ENCODE data around the gene LIX1. TPM values are rescaled to one million over a fixed set of nuclear protein-coding genes. Genes with fewer than 3 reads are reported as not detected.
"Not testable (repeated sequence)": the region's sequence is repeated elsewhere in the genome, so short reads cannot be mapped to it uniquely, and the experiment has no call there.

The LIX1 gene
- total RNA-seq, 1 donor from 2014 or later: 0.52 TPM

DNA sequence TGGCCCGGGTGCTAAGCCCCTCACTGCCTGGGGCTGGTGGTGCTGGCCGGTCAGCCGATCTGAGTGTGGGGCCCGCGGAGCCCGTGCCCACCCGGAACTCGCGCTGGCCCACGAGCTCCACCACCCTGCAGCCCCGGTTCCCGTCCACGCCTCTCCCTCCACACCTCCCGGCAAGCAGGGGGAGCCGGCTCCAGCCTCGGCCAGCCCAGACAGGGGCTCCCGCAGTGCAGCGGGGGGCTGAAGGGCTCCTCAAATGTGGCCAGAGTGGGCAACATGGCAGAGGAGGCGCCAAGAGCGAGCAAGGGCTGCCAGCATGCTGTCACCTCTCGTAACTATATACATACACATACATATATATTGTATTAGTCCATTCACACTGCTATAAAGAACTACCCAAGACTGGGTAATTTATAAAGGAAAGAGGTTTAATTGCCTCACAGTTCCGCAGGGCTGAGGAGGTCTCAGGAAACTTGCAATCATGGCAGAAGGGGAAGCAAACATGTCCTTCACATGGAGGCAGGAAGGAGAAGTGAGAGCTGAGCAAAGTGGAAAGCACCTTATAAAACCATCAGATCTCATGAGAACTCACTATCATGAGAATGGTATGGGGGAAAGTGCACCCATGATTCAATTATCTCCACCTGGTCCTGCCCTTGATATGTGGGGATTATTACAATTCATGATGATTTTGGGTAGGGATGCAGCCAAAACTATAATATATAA lies 56.8 kb downstream of the LIX1 start:
- Histone ChIP-seq H3K27me3 (ENCODE audit: control insufficient read depth in 3 of 3, insufficient read depth in 3 of 3, low read length in 3 of 3) (no peaks in the 10 kb centered on the region), H3K36me3 (ENCODE audit: control insufficient read depth in 3 of 3, insufficient read depth in 3 of 3, low read length in 3 of 3) (no peaks in the 10 kb centered on the region), H3K4me3 (ENCODE audit: low read length in 3 of 3) (no peak overlapping the region), H3K4me1 (ENCODE audit: control insufficient read depth in 3 of 3, insufficient read depth in 3 of 3, low read length in 3 of 3) (peaks cover 0 to 3% (median 0%) of the 10 kb centered on the region in 3 donors), H3K27ac (ENCODE audit: low read depth, low read length) (no peak overlapping the region), H3K9me3 (ENCODE audit: control insufficient read depth in 3 of 3, low read length in 3 of 3) (no peaks in the 10 kb centered on the region), H3K9ac (ENCODE audit: low read depth in 1 of 3, low read length in 3 of 3) (no peak overlapping the region)

DNA sequence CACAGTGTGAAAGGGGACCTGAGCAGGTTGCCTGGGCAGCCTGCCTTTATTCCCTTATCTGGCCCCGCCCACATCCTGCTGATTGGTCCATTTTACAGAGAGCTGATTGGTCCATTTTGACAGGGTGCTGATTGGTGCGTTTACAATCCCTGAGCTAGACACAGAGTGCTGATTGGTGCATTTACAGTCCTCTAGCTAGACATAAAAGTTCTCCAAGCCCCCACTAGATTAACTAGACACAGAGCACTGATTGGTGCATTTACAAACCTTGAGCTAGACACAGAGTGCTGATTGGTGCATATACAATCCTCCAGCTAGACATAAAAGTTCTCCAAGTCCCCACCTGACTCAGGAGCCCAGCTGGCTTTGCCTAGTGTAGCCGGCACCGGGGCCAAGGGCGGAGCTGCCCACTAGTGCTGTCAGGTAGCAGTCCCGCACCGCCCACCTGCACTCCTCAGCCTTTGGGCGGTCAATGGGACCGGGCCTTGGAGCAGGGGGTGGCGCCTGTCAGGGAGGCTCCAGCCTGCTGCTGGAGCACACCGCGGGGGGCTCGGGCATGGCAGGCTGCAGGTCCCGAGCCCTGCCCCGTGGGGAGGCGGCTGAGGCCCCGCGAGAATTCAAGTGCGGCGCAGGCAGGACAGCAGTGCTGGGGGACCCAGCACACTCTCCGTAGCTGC lies 57.5 kb downstream of the LIX1 start:
- not testable (repeated sequence) for H3K27ac ChIP-seq (ENCODE audit: low read depth, low read length); H3K27me3 ChIP-seq (ENCODE audit: control insufficient read depth in 3 of 3, insufficient read depth in 3 of 3, low read length in 3 of 3); H3K9ac ChIP-seq (ENCODE audit: low read depth in 1 of 3, low read length in 3 of 3); H3K9me3 ChIP-seq (ENCODE audit: control insufficient read depth in 3 of 3, low read length in 3 of 3); H3K36me3 ChIP-seq (ENCODE audit: control insufficient read depth in 3 of 3, insufficient read depth in 3 of 3, low read length in 3 of 3); H3K4me1 ChIP-seq (ENCODE audit: control insufficient read depth in 3 of 3, insufficient read depth in 3 of 3, low read length in 3 of 3); H3K4me3 ChIP-seq (ENCODE audit: low read length in 3 of 3)

DNA sequence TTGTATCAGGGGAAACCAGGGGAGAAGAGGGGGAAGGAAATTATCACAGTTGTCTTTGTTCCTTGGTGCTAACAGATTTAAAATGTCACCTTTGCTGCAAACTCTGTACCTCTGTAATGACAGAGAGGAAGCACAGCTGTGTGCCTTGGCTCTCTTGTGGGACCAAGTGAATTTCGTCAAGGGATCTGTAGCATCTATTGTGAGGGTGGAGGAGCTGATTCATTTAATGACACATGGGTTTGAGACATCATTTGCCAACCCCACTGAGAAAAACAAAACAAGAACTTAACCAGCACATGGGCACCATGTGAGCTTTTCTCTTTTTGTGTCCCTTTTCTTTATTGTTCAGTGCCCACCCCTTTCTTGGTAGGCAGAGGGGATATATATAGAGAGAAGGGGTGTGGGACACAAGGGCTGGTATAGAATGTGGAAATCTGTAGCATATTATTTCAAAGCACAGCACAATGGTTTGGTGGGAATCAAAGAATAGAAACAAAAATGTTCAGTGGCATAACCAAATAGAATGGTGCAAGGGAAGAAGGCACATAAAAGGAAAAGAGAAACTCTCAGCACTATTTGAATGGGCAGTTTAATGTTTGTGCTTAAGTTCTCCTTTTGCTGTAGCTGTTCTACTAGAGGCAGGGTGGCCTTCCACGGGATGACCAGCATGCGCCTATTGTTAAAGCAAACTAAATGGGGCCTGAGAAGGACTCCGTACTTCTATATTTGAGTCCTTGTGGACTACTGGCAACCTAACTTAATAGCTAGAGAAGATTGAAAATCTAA lies 63.3 kb downstream of the LIX1 start:
- Histone ChIP-seq H3K27ac (ENCODE audit: low read depth, low read length) (no peak overlapping the region), H3K4me1 (ENCODE audit: control insufficient read depth in 3 of 3, insufficient read depth in 3 of 3, low read length in 3 of 3) (no peaks in the 10 kb centered on the region), H3K9ac (ENCODE audit: low read depth in 1 of 3, low read length in 3 of 3) (no peak overlapping the region), H3K36me3 (ENCODE audit: control insufficient read depth in 3 of 3, insufficient read depth in 3 of 3, low read length in 3 of 3) (no peaks in the 10 kb centered on the region), H3K4me3 (ENCODE audit: low read length in 3 of 3) (no peak overlapping the region), H3K27me3 (ENCODE audit: control insufficient read depth in 3 of 3, insufficient read depth in 3 of 3, low read length in 3 of 3) (no peaks in the 10 kb centered on the region), H3K9me3 (ENCODE audit: control insufficient read depth in 3 of 3, low read length in 3 of 3) (no peaks in the 10 kb centered on the region)

DNA sequence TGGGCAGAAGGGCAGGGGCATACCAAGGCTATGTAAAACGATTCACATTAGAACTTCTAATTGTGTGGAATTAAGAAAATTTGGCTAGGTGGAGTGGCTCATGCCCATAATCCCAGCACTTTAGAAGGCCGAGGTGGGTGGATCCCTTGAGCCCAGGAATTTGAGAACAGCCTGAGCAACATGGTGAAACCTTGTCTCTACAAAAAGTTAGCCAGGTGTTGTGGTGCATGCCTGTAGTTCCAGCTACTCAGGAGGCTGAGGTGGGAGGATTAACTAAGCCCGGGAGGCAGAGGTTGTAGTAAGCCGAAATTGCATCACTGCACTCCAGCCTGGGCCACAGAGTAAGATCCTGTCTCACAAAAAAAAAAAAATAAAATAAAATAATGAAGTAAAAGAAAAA lies 65.2 kb downstream of the LIX1 start:
- no peak overlapping the region for H3K4me3 ChIP-seq (ENCODE audit: low read length in 3 of 3)
- H3K36me3 ChIP-seq (ENCODE audit: control insufficient read depth in 3 of 3, insufficient read depth in 3 of 3, low read length in 3 of 3): no peaks in the 10 kb centered on the region
- H3K9ac ChIP-seq (ENCODE audit: low read depth in 1 of 3, low read length in 3 of 3): no peak overlapping the region

DNA sequence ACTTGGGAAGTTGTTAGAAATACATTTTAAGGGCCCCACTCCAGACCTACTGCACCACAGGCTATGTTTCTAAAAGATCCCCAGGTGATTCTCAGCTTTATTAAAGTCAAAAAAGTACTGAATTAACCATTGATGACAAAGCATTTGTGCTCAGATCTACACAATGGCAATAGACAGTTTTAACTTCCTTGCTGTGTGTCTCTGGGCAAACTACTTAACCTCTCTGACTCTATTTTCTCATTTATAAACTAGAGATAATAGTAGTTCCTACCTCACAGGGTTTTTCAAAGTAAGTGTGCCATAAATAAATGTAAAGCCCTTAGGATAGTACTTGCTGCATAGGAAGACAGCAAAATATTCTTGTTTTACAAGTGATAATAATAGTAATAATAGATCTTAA lies 66.3 kb downstream of the LIX1 start:
- H3K4me1 ChIP-seq (ENCODE audit: control insufficient read depth in 3 of 3, insufficient read depth in 3 of 3, low read length in 3 of 3): peaks cover 0 to 8% (median 0%) of the 10 kb centered on the region in 3 donors
- no peaks in the 10 kb centered on the region for H3K9me3 ChIP-seq (ENCODE audit: control insufficient read depth in 3 of 3, low read length in 3 of 3)
- H3K27me3 ChIP-seq (ENCODE audit: control insufficient read depth in 3 of 3, insufficient read depth in 3 of 3, low read length in 3 of 3): no peaks in the 10 kb centered on the region
- no peak overlapping the region for H3K27ac ChIP-seq (ENCODE audit: low read depth, low read length)
- no peaks in the 10 kb centered on the region for H3K36me3 ChIP-seq (ENCODE audit: control insufficient read depth in 3 of 3, insufficient read depth in 3 of 3, low read length in 3 of 3)
- H3K9ac ChIP-seq (ENCODE audit: low read depth in 1 of 3, low read length in 3 of 3): no peak overlapping the region
- H3K4me3 ChIP-seq (ENCODE audit: low read length in 3 of 3): no peak overlapping the region

More for the DNA sequence above, 65.2 kb downstream of the LIX1 start:
- H3K9me3 ChIP-seq (ENCODE audit: control insufficient read depth in 3 of 3, low read length in 3 of 3): no peaks in the 10 kb centered on the region
- H3K27me3 ChIP-seq (ENCODE audit: control insufficient read depth in 3 of 3, insufficient read depth in 3 of 3, low read length in 3 of 3): no peaks in the 10 kb centered on the region
- H3K27ac ChIP-seq (ENCODE audit: low read depth, low read length): no peak overlapping the region
- H3K4me1 ChIP-seq (ENCODE audit: control insufficient read depth in 3 of 3, insufficient read depth in 3 of 3, low read length in 3 of 3): peaks cover 0 to 4% (median 0%) of the 10 kb centered on the region in 3 donors

DNA sequence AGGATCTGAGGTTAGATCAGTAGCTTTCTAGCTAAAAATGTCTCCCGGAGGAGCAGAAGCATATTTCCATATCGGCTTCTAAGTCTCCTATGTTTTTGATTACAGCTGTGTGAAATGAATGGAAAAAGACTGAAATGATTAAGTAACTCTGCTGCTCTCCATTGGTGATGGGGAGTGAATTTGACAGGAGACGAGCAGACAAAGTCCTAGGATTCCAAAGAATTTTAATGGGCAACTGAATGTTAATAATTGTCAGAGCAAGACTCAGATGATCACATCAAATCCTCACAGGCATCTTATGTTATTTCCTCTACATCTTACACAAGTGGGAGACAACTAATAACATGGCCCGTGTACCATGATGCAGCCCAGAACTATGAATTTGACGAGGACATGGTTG lies 66.8 kb downstream of the LIX1 start:
- H3K9me3 ChIP-seq (ENCODE audit: control insufficient read depth in 3 of 3, low read length in 3 of 3): no peaks in the 10 kb centered on the region
- H3K4me1 ChIP-seq (ENCODE audit: control insufficient read depth in 3 of 3, insufficient read depth in 3 of 3, low read length in 3 of 3): peaks cover 0 to 8% (median 0%) of the 10 kb centered on the region in 3 donors
- H3K27me3 ChIP-seq (ENCODE audit: control insufficient read depth in 3 of 3, insufficient read depth in 3 of 3, low read length in 3 of 3): no peaks in the 10 kb centered on the region
- H3K9ac ChIP-seq (ENCODE audit: low read depth in 1 of 3, low read length in 3 of 3): no peak overlapping the region
- H3K4me3 ChIP-seq (ENCODE audit: low read length in 3 of 3): no peak overlapping the region
- no peaks in the 10 kb centered on the region for H3K36me3 ChIP-seq (ENCODE audit: control insufficient read depth in 3 of 3, insufficient read depth in 3 of 3, low read length in 3 of 3)
- no peak overlapping the region for H3K27ac ChIP-seq (ENCODE audit: low read depth, low read length)

DNA sequence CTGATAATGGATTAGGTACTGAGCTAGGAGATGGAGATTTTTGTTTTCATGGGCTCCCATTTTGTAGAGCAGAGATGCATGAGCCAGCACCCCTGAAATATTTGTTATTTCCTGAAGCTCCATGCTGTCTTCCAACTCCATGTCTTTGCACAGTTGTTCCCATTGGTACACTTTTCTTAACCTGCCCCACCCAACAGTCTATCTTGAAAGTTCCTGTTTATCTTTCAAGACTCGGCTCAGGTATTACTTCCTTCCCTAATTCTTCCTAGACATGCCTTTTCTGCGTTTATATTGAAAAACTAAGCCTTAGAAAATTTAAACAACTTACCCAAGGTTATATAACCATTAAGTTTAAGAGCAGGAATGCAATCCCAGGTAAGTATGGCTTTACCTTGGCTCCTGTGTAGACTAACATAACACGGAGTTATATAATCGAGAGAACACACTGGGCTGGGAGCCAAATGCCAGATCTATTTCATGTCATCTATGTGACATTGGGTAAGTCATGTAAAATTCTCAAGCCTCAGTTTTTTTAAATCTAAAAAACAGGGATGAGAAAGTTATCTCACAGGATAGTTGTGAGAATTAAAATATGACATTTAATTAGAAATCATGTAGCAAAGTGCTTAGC lies 67.4 kb downstream of the LIX1 start:
- Histone ChIP-seq H3K9me3 (ENCODE audit: control insufficient read depth in 3 of 3, low read length in 3 of 3) (no peaks in the 10 kb centered on the region), H3K4me1 (ENCODE audit: control insufficient read depth in 3 of 3, insufficient read depth in 3 of 3, low read length in 3 of 3) (peaks cover 0 to 8% (median 0%) of the 10 kb centered on the region in 3 donors), H3K4me3 (ENCODE audit: low read length in 3 of 3) (no peak overlapping the region), H3K9ac (ENCODE audit: low read depth in 1 of 3, low read length in 3 of 3) (no peak overlapping the region), H3K27me3 (ENCODE audit: control insufficient read depth in 3 of 3, insufficient read depth in 3 of 3, low read length in 3 of 3) (no peaks in the 10 kb centered on the region), H3K36me3 (ENCODE audit: control insufficient read depth in 3 of 3, insufficient read depth in 3 of 3, low read length in 3 of 3) (no peaks in the 10 kb centered on the region), H3K27ac (ENCODE audit: low read depth, low read length) (no peak overlapping the region)

DNA sequence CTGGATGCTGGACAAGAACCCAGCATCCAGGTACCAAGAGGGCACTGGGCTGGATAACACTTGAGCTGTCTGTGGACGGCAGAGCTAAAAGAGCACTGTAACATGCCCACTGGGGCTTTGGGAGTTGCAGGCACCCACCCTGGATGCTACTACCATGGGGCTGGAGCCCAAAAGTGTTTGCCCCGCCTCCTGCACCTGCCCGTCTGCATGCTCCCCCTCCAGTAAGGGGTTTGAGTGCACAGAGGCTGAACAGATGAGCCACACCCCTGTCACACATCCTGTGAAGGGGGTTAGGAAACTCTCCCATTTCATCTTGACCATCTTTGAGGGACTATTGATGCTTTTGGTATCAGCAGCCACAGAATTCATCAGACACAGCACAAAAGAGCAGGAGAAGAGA lies 69.0 kb downstream of the LIX1 start:
- H3K27ac ChIP-seq (ENCODE audit: low read depth, low read length): no peak overlapping the region
- H3K9ac ChIP-seq (ENCODE audit: low read depth in 1 of 3, low read length in 3 of 3): no peak overlapping the region
- H3K4me1 ChIP-seq (ENCODE audit: control insufficient read depth in 3 of 3, insufficient read depth in 3 of 3, low read length in 3 of 3): peaks cover 0 to 8% (median 0%) of the 10 kb centered on the region in 3 donors
- no peaks in the 10 kb centered on the region for H3K9me3 ChIP-seq (ENCODE audit: control insufficient read depth in 3 of 3, low read length in 3 of 3)
- H3K36me3 ChIP-seq (ENCODE audit: control insufficient read depth in 3 of 3, insufficient read depth in 3 of 3, low read length in 3 of 3): no peaks in the 10 kb centered on the region
- no peak overlapping the region for H3K4me3 ChIP-seq (ENCODE audit: low read length in 3 of 3)
- no peaks in the 10 kb centered on the region for H3K27me3 ChIP-seq (ENCODE audit: control insufficient read depth in 3 of 3, insufficient read depth in 3 of 3, low read length in 3 of 3)

DNA sequence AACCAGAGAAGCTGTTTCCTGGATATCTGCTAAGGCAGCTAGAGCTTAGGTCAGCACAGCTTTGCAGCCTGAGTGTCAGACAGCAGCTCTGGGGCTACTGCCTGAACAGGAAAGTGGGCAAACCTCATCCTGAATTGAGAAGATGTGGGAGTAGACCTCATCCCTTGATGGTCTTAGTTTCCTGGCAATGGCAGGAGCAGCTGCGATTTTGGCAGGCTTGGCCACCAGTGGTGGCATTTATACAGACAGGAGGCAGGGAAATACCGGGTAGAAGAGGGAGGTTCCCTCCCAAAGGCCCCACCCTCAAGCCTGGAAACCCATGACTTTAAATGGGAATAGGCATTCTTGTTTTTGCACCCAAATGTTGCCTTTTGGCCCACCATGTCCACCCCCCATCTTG lies 69.7 kb downstream of the LIX1 start:
- Histone ChIP-seq H3K9ac (ENCODE audit: low read depth in 1 of 3, low read length in 3 of 3) (no peak overlapping the region), H3K27me3 (ENCODE audit: control insufficient read depth in 3 of 3, insufficient read depth in 3 of 3, low read length in 3 of 3) (no peaks in the 10 kb centered on the region), H3K27ac (ENCODE audit: low read depth, low read length) (no peak overlapping the region), H3K9me3 (ENCODE audit: control insufficient read depth in 3 of 3, low read length in 3 of 3) (no peaks in the 10 kb centered on the region), H3K36me3 (ENCODE audit: control insufficient read depth in 3 of 3, insufficient read depth in 3 of 3, low read length in 3 of 3) (no peaks in the 10 kb centered on the region), H3K4me3 (ENCODE audit: low read length in 3 of 3) (no peak overlapping the region), H3K4me1 (ENCODE audit: control insufficient read depth in 3 of 3, insufficient read depth in 3 of 3, low read length in 3 of 3) (peaks cover 0 to 8% (median 0%) of the 10 kb centered on the region in 3 donors)
